ENCODE results near the gene HMX3.

Gene HMX3

DNA sequence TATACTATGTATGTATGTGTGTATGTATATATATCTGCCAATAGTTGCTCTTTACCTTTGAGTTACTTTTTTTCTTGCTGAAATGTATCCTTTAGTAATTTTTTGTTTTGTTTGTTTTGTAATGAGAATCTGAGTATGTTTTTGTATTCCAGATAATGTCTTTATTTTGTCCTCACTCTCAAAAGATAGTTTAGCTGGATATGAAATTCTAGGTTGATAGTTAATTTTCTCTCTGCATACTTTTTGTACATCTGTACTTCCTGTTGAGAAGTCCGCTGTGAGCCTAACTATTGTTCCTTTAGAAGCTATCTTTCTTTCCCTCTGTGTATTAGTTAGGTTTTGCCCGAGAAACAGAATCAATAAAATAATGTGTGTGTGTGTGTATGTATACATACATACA is 48.0 kb downstream of the HMX3 start:
- 0 out of 2 replicates have a peak, but pooled peaks cover 3% of the 10 kb centered on the region for H3K36me3 ChIP-seq (ENCODE audit: control insufficient read depth, insufficient read depth, low read length)
- H3K4me1 ChIP-seq (ENCODE audit: control insufficient read depth, insufficient read depth, low read length) = no peaks in the 10 kb centered on the region

GRCh38 chr10:123187781-123188180 is 52.0 kb downstream of the HMX3 start:
- Histone ChIP-seq H3K4me3 (ENCODE audit: low read depth, low read length) (no peak overlapping the region), H3K9ac (ENCODE audit: low read depth, low read length) (no peak overlapping the region), H3K36me3 (ENCODE audit: control insufficient read depth, insufficient read depth, low read length) (0 out of 2 replicates have a peak, but pooled peaks cover 3% of the 10 kb centered on the region), H3K9me3 (ENCODE audit: control insufficient read depth, insufficient read depth, low read length) (no peaks in the 10 kb centered on the region), H3K27ac (ENCODE audit: low read depth, low read length) (no peak overlapping the region), H3K27me3 (ENCODE audit: control insufficient read depth, insufficient read depth, low read length) (no peaks in the 10 kb centered on the region), H3K4me1 (ENCODE audit: control insufficient read depth, insufficient read depth, low read length) (no peaks in the 10 kb centered on the region)

More for the DNA sequence above, 48.0 kb downstream of the HMX3 start:
- H3K9me3 ChIP-seq (ENCODE audit: control insufficient read depth, insufficient read depth, low read length) = no peaks in the 10 kb centered on the region
- no peak overlapping the region for H3K4me3 ChIP-seq (ENCODE audit: low read depth, low read length)
- H3K9ac ChIP-seq (ENCODE audit: low read depth, low read length) = no peak overlapping the region
- H3K27me3 ChIP-seq (ENCODE audit: control insufficient read depth, insufficient read depth, low read length) = no peaks in the 10 kb centered on the region
- no peak overlapping the region for H3K27ac ChIP-seq (ENCODE audit: low read depth, low read length)

Measured in HUES48 (cell line).